Measurements from ENCODE around the gene IGF2BP3.

DNA sequence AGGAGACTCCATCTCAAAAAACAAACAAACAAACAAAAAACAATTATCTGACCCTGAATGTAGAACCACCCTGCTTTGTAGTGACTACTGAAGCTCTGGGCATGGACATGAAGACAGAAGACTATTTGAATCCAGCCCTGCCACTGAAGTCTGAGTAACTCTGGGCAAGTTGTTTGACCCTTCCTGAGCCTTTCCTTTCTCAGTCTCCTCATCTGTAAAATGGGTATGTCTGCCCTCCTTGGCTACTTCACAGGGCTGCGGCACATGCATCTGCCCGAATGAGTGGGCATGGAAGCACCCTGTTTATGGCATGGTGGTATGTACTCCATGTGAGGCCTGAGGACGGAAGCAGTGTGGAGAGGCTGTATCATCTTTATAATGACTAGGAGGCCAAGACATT, 193.3 kb downstream of the IGF2BP3 start:
- no peak for TF ChIP-seq POLR2AphosphoS5 (IDR thresholded peaks at IDR 0.05; ENCODE audit: low read depth, low read length)
- TF ChIP-seq, protein P1, sequence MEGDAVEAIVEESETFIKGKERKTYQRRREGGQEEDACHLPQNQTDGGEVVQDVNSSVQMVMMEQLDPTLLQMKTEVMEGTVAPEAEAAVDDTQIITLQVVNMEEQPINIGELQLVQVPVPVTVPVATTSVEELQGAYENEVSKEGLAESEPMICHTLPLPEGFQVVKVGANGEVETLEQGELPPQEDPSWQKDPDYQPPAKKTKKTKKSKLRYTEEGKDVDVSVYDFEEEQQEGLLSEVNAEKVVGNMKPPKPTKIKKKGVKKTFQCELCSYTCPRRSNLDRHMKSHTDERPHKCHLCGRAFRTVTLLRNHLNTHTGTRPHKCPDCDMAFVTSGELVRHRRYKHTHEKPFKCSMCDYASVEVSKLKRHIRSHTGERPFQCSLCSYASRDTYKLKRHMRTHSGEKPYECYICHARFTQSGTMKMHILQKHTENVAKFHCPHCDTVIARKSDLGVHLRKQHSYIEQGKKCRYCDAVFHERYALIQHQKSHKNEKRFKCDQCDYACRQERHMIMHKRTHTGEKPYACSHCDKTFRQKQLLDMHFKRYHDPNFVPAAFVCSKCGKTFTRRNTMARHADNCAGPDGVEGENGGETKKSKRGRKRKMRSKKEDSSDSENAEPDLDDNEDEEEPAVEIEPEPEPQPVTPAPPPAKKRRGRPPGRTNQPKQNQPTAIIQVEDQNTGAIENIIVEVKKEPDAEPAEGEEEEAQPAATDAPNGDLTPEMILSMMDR (IDR thresholded peaks at IDR 0.05) = no peak
- TF ChIP-seq SIN3A (IDR thresholded peaks at IDR 0.05; ENCODE audit: borderline replicate concordance, insufficient read depth, low read depth, low read length) = no peak
- TF ChIP-seq, protein P2, sequence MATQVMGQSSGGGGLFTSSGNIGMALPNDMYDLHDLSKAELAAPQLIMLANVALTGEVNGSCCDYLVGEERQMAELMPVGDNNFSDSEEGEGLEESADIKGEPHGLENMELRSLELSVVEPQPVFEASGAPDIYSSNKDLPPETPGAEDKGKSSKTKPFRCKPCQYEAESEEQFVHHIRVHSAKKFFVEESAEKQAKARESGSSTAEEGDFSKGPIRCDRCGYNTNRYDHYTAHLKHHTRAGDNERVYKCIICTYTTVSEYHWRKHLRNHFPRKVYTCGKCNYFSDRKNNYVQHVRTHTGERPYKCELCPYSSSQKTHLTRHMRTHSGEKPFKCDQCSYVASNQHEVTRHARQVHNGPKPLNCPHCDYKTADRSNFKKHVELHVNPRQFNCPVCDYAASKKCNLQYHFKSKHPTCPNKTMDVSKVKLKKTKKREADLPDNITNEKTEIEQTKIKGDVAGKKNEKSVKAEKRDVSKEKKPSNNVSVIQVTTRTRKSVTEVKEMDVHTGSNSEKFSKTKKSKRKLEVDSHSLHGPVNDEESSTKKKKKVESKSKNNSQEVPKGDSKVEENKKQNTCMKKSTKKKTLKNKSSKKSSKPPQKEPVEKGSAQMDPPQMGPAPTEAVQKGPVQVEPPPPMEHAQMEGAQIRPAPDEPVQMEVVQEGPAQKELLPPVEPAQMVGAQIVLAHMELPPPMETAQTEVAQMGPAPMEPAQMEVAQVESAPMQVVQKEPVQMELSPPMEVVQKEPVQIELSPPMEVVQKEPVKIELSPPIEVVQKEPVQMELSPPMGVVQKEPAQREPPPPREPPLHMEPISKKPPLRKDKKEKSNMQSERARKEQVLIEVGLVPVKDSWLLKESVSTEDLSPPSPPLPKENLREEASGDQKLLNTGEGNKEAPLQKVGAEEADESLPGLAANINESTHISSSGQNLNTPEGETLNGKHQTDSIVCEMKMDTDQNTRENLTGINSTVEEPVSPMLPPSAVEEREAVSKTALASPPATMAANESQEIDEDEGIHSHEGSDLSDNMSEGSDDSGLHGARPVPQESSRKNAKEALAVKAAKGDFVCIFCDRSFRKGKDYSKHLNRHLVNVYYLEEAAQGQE (IDR thresholded peaks at IDR 0.05; ENCODE audit: insufficient read depth in 1 of 2, low read depth in 2 of 2, low read length in 1 of 2) = no peak
- no peak for TF ChIP-seq TCF7L2 (IDR thresholded peaks at IDR 0.05; ENCODE audit: low read depth, low read length)

Data from Panc1 (cell line).